ENCODE results near the gene PPFIBP1.
"Not testable (repeated sequence)": the region's sequence is repeated elsewhere in the genome, so short reads cannot be mapped to it uniquely, and the experiment has no call there.

The PPFIBP1 gene

DNA sequence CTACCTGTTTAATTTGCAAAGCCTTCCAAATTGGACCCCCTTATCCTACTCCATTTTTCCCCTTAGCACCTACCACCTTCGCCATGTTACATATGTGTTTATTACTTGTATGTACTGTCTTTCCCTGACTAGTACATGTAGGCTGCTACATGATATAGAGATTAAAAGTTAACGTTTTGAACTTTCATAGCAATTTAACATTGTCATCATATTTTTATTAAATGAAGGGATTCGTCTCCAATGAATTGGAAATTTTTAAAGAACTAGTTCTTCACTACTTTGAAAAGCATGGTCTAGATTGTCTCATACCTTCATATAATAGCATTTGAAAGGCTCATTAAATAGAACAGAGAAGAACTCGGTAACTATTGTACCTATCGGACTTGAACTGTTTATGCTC lies 107.4 kb downstream of the PPFIBP1 start:
- DNase-seq, result no peak

- DNase-seq, result no peak
These were observed 107.9 kb downstream of the PPFIBP1 start for GRCh38 chr12:27631813-27632491.

- DNase-seq, result peak; percentile 25 to 68 (median 27)
These were observed 111.5 kb downstream of the PPFIBP1 start for GRCh38 chr12:27635349-27635972.

DNA sequence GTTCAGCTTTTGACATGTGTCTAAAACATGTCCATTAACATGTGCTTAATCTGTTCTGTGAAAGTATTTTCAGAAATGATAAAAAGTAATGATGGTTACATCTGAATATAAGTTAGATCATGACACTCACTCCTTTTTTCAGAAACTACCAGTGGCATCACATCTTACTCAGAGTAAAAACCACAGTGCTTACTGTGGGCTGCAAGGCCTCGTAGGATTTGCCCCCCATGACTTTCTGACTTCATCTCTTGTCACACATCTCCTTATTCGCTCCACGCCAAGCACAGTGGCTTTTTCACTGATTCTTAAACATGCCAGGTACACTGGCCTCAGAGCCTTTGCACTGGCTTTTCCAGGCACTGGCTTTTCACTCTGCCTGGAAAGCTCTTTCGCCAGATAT lies 112.6 kb downstream of the PPFIBP1 start:
- not testable (repeated sequence) for DNase-seq

DNA sequence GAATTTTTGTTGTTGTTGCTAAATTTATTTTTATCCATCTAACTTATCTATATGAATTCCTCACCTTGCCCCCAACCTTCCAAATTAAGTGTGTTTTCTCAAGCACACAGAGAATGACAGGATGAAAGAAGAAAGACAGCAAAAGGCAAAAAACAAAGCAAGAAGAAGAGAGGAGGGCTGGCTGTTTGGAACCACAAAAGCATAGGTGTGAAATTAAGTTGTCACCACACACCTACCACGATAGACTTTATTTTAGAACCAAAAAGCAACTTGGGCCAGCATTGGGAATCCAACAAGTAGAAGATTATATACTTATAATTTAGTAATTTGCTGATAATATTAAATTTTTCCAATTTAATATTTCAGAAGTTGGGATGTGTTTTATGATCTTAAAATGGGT lies 113.5 kb downstream of the PPFIBP1 start:
- no peak for DNase-seq

DNA sequence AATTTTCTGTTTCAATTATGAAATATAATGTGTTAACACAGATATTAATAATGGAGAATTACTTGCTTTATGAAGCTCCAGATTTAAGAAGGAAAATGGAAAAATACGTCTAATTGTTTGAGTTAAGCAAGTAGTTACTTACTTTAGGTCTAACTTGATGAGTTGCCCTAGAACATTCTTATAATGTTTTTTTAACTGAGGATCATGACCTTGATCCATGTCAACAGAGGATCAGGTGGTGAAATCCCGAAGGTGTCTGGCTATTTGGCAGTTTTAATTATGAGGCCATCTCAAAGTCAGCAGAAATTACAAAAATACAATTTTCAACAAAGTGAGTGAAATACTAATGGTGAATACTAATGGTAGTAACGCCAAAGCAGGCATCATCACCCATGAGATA lies 115.3 kb downstream of the PPFIBP1 start:
- DNase-seq, result no peak

DNA sequence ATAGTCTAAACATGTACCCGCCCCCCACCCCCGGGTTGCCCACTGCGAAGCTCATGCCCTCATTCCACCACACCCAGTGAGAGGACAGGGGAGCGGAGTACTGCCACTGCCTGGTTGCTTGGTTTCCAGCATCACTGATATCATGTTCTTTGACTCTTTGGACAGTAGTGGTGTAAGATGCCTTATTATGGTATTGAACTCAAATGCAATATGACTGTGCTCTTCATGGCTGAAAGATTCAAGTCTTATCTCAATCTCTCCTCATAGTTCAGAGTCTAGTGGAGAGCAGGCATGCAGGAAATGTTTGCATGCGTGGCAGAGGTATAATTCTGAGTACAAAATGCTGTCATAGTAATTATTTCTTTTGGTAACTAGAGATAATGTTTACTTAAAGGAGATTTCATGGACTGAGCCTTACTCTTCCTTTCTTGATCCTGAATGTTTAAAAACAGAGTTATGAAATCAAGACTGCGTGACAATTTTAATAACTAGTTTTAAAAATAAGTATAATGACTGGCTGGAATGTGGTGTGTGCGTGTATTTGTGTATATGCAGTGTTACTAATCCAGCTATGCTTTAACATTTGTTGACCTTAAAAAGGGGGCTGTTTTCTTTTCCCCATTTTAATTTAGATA lies 116.7 kb downstream of the PPFIBP1 start:
- peak in 1 of 3 experiments; percentile 24 for DNase-seq

GRCh38 chr12:27642361-27642760 lies 118.4 kb downstream of the PPFIBP1 start:
- not testable (repeated sequence) for DNase-seq

GRCh38 chr12:27642892-27643291 lies 118.9 kb downstream of the PPFIBP1 start:
- DNase-seq, result not testable (repeated sequence)

DNA sequence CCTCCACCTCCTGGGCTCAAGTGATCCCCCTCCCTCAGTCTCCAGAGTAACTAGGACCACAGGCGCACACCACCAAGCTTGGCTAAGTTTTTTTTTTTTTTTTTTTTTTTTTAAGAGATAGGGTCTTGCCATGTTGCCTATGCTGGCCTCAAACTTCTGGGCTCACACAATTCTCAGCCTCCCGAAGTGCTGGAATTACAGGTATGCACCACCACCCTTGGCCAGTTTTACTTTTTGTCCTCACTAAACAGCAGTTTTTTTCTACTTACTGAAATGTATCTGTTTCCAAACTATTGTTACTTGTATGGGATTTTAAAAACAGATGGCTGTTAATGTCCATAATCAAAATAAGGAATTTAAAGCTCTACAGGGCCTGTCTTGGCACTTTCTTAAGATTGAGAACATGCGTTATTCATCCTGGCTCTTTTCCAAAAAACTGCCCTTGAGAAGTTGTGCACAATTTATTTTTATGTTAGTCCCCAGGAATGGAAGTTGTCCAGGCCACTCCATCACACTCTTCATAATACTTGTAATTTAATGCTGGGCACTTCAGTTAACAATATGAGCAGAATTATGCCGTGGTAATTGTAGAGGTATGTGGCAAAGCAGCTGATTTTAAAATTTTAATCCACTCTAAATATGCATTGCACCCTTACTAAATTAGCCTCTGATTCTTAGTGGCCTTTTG lies 120.3 kb downstream of the PPFIBP1 start:
- peak in 2 of 3 experiments; percentile 12 to 77 for DNase-seq

DNA sequence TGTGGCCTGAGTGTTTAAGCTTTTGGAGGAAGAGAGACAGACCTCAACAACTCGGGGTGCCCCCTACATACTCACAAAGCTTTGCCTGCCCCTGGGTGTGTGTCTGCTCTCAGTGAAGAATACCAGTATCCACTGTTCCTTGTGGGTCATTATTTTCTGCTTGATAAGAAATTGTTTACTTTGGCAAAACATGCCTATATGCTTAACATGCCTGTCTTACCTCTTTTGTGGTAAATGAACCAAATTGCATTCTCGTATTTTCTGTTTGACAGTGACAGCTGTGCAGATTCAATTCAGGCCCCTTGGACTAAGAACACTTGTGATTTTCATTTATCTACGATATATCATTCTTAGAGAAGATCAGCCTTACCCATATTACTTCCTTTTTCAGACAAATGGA lies 121.7 kb downstream of the PPFIBP1 start:
- no peak for DNase-seq

- DNase-seq, result no peak
These were observed 122.1 kb downstream of the PPFIBP1 start for GRCh38 chr12:27646149-27646548.

GRCh38 chr12:27650011-27650410 lies 126.0 kb downstream of the PPFIBP1 start:
- no peak for DNase-seq

DNA sequence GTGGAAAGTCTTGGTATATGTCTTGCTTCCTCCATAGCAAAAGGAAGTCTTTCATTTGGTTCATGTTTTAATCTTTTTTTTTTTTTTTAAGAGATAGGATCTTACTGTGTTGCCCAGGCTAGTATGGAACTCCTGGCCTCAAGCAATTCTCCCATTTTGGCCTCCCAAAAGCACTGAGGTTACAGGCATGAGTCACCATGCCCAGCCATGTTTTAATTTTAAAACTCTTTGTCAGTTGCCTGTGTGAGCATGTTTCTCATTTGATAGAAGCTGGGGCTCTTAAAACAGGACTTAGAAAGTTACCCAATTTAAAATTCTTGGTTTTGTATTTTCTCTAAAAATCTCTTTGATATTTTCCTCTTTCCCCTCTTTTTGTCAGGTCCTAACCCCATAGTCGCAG lies 127.2 kb downstream of the PPFIBP1 start:
- DNase-seq, result no peak

- DNase-seq, result peak; percentile 63 to 86 (median 80)
These were observed 128.3 kb downstream of the PPFIBP1 start for GRCh38 chr12:27652174-27652763.

DNA sequence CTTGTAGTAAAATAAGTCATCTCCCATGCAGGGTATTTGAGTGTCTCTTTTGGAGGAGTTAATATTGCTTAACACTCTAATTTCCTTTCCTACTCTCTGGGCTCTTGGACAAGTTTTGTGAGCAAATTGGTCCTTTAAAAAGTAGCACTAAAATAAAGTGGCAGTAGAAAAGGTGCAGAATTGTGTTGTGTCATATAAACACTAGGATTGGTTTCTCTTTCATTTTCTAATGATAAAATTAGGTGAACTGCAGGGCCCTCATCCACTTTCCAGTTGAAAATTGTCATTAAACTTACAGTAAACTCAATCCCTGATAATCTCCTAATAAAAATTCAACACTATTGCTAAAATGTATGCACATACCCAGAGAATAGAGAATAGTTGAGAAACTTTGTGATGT lies 129.7 kb downstream of the PPFIBP1 start:
- no peak for DNase-seq

GRCh38 chr12:27655476-27655875 lies 131.5 kb downstream of the PPFIBP1 start:
- DNase-seq, result not testable (repeated sequence)

GRCh38 chr12:27657296-27657695 lies 133.3 kb downstream of the PPFIBP1 start:
- no peak for DNase-seq

GRCh38 chr12:27665704-27666103 lies 141.7 kb downstream of the PPFIBP1 start:
- DNase-seq, result no peak

DNA sequence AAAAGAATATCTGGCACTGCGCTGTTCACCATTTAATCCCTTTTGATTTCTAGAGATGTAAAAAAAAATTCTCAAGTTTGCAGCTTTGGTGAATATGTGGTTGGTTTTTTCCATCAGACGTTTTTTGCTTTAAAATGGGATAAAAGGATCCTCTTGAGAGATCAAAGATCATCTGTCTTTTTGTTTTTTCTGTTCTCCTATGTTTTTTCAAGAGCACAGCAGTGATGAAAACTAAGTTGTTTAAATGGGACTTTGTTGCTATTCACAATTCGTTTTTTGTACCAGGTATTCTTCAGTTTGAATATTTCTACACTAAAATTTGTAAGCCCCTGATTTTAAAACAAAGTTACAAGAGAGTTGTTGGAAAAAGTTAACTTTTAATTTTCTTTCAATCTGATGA lies 142.5 kb downstream of the PPFIBP1 start:
- no peak for DNase-seq

DNA sequence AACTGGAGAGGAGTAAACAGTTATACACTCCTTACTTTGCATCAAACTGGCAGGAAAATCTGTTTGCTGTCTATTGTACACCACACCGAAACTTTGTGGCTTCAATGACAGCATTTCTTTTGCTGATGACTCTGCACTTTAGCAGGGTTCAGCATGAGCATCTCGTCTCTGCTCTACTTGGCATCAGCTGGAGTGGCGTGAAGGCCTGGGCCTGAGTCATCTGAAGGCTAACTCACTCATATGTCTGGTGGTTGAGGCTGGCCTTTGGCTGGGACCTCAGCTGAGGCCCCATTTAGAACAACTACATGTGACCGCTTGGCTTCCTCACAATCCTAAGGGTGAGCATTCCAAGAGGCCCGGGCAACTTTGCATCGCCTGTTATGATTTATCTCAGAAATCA lies 143.5 kb downstream of the PPFIBP1 start:
- no peak for DNase-seq

- no peak for DNase-seq
These were observed 148.0 kb downstream of the PPFIBP1 start for GRCh38 chr12:27672051-27672450.

GRCh38 chr12:27672643-27673042 lies 148.6 kb downstream of the PPFIBP1 start:
- DNase-seq, result no peak
